Spleen (tissue), 7 donors: ENCODE data around the gene PDAP1.
"Not testable (repeated sequence)": the region's sequence is repeated elsewhere in the genome, so short reads cannot be mapped to it uniquely, and the experiment has no call there.

ENCODE experiments used
- POLR2A ChIP-seq, 3 donors: fragments of 450-650 bp; IDR thresholded peaks; one replicate each; pipeline ENCODE4 v1.5.1; 2017; ENCODE audit warnings: antibody characterized with exemption in 3 of 3, mild to moderate bottlenecking in 1 of 3
- POLR2AphosphoS5 ChIP-seq, 3 donors: sonication (generic); formaldehyde crosslinking; IDR thresholded peaks; one replicate each; pipeline ENCODE4 v1.5.1; 2017; ENCODE audit warnings: antibody characterized with exemption in 3 of 3
- TF ChIP-seq, protein P1 (sequence below), 11 experiments: fragments of 200-600 bp in 7 of 11; fragments of 450-650 bp in 4 of 11; sonication (generic) in 4 of 11; IDR thresholded peaks in 8 of 11; conservative IDR thresholded peaks in 3 of 11; 1 replicate in 7 of 11; 2 replicates in 4 of 11; pipeline versions ENCODE4 v1.4.0 to v1.8.0; 2016 to 2021; ENCODE audit warnings: antibody characterized with exemption in 11 of 11, inconsistent platforms in 4 of 11, mild to moderate bottlenecking in 1 of 11
- donor health status: DM: no; HTN: no; CAD: no; lungs with moderate emphysema.
- donor health status: DM: no; HTN: no; CAD: no.
- donor health status: DM: no; HTN: no; CAD: no.

DNA sequence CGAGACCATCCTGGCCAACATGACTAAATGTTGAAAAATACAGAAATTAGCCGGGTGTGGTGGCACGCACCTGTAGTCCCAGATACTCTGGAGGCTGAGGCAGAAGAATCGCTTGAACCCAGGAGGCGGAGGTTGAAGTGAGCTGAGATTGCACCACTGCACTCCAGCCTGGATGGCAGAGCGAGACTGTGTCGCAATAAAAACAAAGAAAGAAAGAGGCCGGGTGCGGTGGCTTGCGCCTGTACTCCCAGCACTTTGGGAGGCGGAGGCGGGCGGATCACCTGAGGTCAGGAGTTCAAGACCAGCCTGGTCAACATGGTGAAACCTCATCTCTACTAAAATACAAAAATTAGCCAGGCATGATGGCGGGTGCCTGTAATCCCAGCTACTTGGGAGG is 21.2 kb downstream of the PDAP1 start:
- TF ChIP-seq, protein P1, sequence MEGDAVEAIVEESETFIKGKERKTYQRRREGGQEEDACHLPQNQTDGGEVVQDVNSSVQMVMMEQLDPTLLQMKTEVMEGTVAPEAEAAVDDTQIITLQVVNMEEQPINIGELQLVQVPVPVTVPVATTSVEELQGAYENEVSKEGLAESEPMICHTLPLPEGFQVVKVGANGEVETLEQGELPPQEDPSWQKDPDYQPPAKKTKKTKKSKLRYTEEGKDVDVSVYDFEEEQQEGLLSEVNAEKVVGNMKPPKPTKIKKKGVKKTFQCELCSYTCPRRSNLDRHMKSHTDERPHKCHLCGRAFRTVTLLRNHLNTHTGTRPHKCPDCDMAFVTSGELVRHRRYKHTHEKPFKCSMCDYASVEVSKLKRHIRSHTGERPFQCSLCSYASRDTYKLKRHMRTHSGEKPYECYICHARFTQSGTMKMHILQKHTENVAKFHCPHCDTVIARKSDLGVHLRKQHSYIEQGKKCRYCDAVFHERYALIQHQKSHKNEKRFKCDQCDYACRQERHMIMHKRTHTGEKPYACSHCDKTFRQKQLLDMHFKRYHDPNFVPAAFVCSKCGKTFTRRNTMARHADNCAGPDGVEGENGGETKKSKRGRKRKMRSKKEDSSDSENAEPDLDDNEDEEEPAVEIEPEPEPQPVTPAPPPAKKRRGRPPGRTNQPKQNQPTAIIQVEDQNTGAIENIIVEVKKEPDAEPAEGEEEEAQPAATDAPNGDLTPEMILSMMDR (IDR thresholded peaks at IDR 0.05 in 8 of 11, conservative IDR thresholded peaks at IDR 0.05 in 3 of 11) = not testable (repeated sequence)
- not testable (repeated sequence) for TF ChIP-seq POLR2A (IDR thresholded peaks at IDR 0.05)
- TF ChIP-seq POLR2AphosphoS5 (IDR thresholded peaks at IDR 0.05) = peak in 1 of 3 donors; percentile 0
